Measurements from ENCODE around the gene OOSP4B.

- no peak for TF ChIP-seq CTCF (IDR thresholded peaks at IDR 0.05; ENCODE audit: poor library complexity)
- no peak for TF ChIP-seq EZH2 (IDR thresholded peaks at IDR 0.05; ENCODE audit: borderline replicate concordance)
- no peak for TF ChIP-seq EZH2phosphoT487 (IDR thresholded peaks at IDR 0.05; ENCODE audit: low read depth, severe bottlenecking, unreplicated experiment)
Observed at GRCh38 chr11:59992425-59992824, 24.6 kb upstream of the OOSP4B start.
